ENCODE measurements around the gene FAM53A.

Gene FAM53A

GRCh38 chr4:1670279-1670678 is 13.8 kb downstream of the FAM53A start:
- no peak for TF ChIP-seq CTCF (IDR thresholded peaks at IDR 0.05; ENCODE audit: low read depth, low read length)
- no peak for DNase-seq (ENCODE audit: extremely low read depth, low read depth)

- TF ChIP-seq CTCF (IDR thresholded peaks at IDR 0.05; ENCODE audit: low read depth, low read length) = no peak
These were observed 14.3 kb downstream of the FAM53A start for GRCh38 chr4:1669850-1670249.

GRCh38 chr4:1669270-1669669 is 14.8 kb downstream of the FAM53A start:
- no peak for DNase-seq (ENCODE audit: extremely low read depth, low read depth)
- no peak for TF ChIP-seq CTCF (IDR thresholded peaks at IDR 0.05; ENCODE audit: low read depth, low read length)

More at GRCh38 chr4:1669850-1670249, 14.3 kb downstream of the FAM53A start:
- no peak for DNase-seq (ENCODE audit: extremely low read depth, low read depth)

GRCh38 chr4:1668488-1668840 is 15.6 kb downstream of the FAM53A start:
- TF ChIP-seq CTCF (IDR thresholded peaks at IDR 0.05; ENCODE audit: low read depth, low read length) = no peak
- no peak for DNase-seq (ENCODE audit: extremely low read depth, low read depth)

- no peak for DNase-seq (ENCODE audit: extremely low read depth, low read depth)
- TF ChIP-seq CTCF (IDR thresholded peaks at IDR 0.05; ENCODE audit: low read depth, low read length) = no peak
These were observed 16.8 kb downstream of the FAM53A start for GRCh38 chr4:1667273-1667672.

GRCh38 chr4:1666391-1666790 is 17.7 kb downstream of the FAM53A start:
- TF ChIP-seq CTCF (IDR thresholded peaks at IDR 0.05; ENCODE audit: low read depth, low read length) = no peak
- DNase-seq (ENCODE audit: extremely low read depth, low read depth) = no peak

GRCh38 chr4:1664141-1664540 is 20.0 kb downstream of the FAM53A start:
- no peak for TF ChIP-seq CTCF (IDR thresholded peaks at IDR 0.05; ENCODE audit: low read depth, low read length)
- no peak for DNase-seq (ENCODE audit: extremely low read depth, low read depth)
